ENCODE results near the gene FYN. TPM values are rescaled to one million over a fixed set of nuclear protein-coding genes. Genes with fewer than 3 reads are reported as not detected.
A peak's percentile ranks its signal among the peaks of the same experiment; 100 is the strongest.

FYN gene
- polyA plus RNA-seq, 1 donor from 2014 or later: 45.9 TPM

- H3K4me3 Mint-ChIP-seq: peak overlapping the region in 1 of 4 donors; percentile 15
Observed at GRCh38 chr6:111766201-111766857, 106.9 kb downstream of the FYN start.

GRCh38 chr6:111765763-111766162 is 107.5 kb downstream of the FYN start:
- Mint-ChIP-seq H3K4me3 (no peak overlapping the region), H3K4me1 (peaks cover 51 to 72% (median 68%) of the 10 kb centered on the region in 3 donors), H3K36me3 (peaks cover 5% of the 10 kb centered on the region), H3K9me3 (no peaks in the 10 kb centered on the region), H3K27ac (peak overlapping the region in 1 of 3 donors; percentile 51), H3K27me3 (peaks cover 5% of the 10 kb centered on the region)

More at GRCh38 chr6:111766201-111766857, 106.9 kb downstream of the FYN start:
- peaks cover 47 to 67% (median 62%) of the 10 kb centered on the region in 3 donors for H3K4me1 Mint-ChIP-seq
- H3K27ac Mint-ChIP-seq: peak overlapping the region in 1 of 3 donors; percentile 51
- H3K36me3 Mint-ChIP-seq: peaks cover 5% of the 10 kb centered on the region
- H3K9me3 Mint-ChIP-seq: no peaks in the 10 kb centered on the region
- peaks cover 5% of the 10 kb centered on the region for H3K27me3 Mint-ChIP-seq

GRCh38 chr6:111764238-111765175 is 108.7 kb downstream of the FYN start:
- Mint-ChIP-seq H3K4me1 (peaks cover 53 to 78% (median 73%) of the 10 kb centered on the region in 3 donors), H3K27ac (peak overlapping the region; percentile 41 to 88 (median 73)), H3K9me3 (no peaks in the 10 kb centered on the region), H3K27me3 (peaks cover 5% of the 10 kb centered on the region), H3K36me3 (peaks cover under 1% of the 10 kb centered on the region), H3K4me3 (peak overlapping the region in 3 of 4 donors; percentile 69 to 87 (median 82))

- peaks cover 5% of the 10 kb centered on the region for H3K27me3 Mint-ChIP-seq
- H3K36me3 Mint-ChIP-seq: peaks cover 7% of the 10 kb centered on the region
- no peak overlapping the region for H3K4me3 Mint-ChIP-seq
- no peaks in the 10 kb centered on the region for H3K9me3 Mint-ChIP-seq
- H3K27ac Mint-ChIP-seq: no peak overlapping the region
- peaks cover 49 to 77% (median 71%) of the 10 kb centered on the region in 3 donors for H3K4me1 Mint-ChIP-seq
Observed at GRCh38 chr6:111763381-111763780, 109.9 kb downstream of the FYN start.

- H3K9me3 Mint-ChIP-seq: no peaks in the 10 kb centered on the region
- H3K36me3 Mint-ChIP-seq: peaks cover 7% of the 10 kb centered on the region
- H3K4me3 Mint-ChIP-seq: peak overlapping the region; percentile 15 to 91 (median 64)
- H3K27ac Mint-ChIP-seq: peak overlapping the region in 1 of 3 donors; percentile 68
- H3K27me3 Mint-ChIP-seq: peaks cover 5% of the 10 kb centered on the region
- peaks cover 49 to 68% (median 66%) of the 10 kb centered on the region in 3 donors for H3K4me1 Mint-ChIP-seq
Observed at GRCh38 chr6:111761783-111762312, 111.4 kb downstream of the FYN start.

- Mint-ChIP-seq H3K9me3 (no peaks in the 10 kb centered on the region), H3K27me3 (peaks cover 5% of the 10 kb centered on the region), H3K4me3 (peak overlapping the region in 2 of 4 donors; percentile 87 to 91), H3K4me1 (peaks cover 44 to 64% (median 62%) of the 10 kb centered on the region in 3 donors), H3K27ac (no peak overlapping the region), H3K36me3 (peaks cover 7% of the 10 kb centered on the region)
Observed at GRCh38 chr6:111761212-111761611, 112.0 kb downstream of the FYN start.

GRCh38 chr6:111759836-111760785 is 113.1 kb downstream of the FYN start:
- Mint-ChIP-seq H3K4me1 (peaks cover 36 to 54% (median 51%) of the 10 kb centered on the region in 3 donors), H3K27ac (peak overlapping the region; percentile 68 to 92 (median 90)), H3K27me3 (peaks cover 5% of the 10 kb centered on the region), H3K9me3 (no peaks in the 10 kb centered on the region), H3K4me3 (peak overlapping the region in 3 of 4 donors; percentile 48 to 69 (median 62)), H3K36me3 (peaks cover 7% of the 10 kb centered on the region)

GRCh38 chr6:111759331-111759835 is 113.9 kb downstream of the FYN start:
- H3K27me3 Mint-ChIP-seq: peaks cover 5% of the 10 kb centered on the region
- peak overlapping the region; percentile 68 to 92 (median 90) for H3K27ac Mint-ChIP-seq
- peaks cover 7% of the 10 kb centered on the region for H3K36me3 Mint-ChIP-seq
- H3K4me3 Mint-ChIP-seq: peak overlapping the region in 3 of 4 donors; percentile 48 to 69 (median 62)
- H3K9me3 Mint-ChIP-seq: no peaks in the 10 kb centered on the region
- H3K4me1 Mint-ChIP-seq: peaks cover 29 to 49% (median 45%) of the 10 kb centered on the region in 3 donors

- Mint-ChIP-seq H3K4me3 (peak overlapping the region in 3 of 4 donors; percentile 37 to 80 (median 59)), H3K36me3 (peaks cover 7% of the 10 kb centered on the region), H3K27me3 (peaks cover 5% of the 10 kb centered on the region), H3K4me1 (peaks cover 26 to 50% (median 45%) of the 10 kb centered on the region in 3 donors), H3K9me3 (no peaks in the 10 kb centered on the region), H3K27ac (peak overlapping the region in 2 of 3 donors; percentile 90 to 92)
Observed at GRCh38 chr6:111758608-111759329, 114.5 kb downstream of the FYN start.

GRCh38 chr6:111757342-111757741 is 115.9 kb downstream of the FYN start:
- H3K4me3 Mint-ChIP-seq: peak overlapping the region in 1 of 4 donors; percentile 50
- peaks cover 7% of the 10 kb centered on the region for H3K36me3 Mint-ChIP-seq
- H3K9me3 Mint-ChIP-seq: no peaks in the 10 kb centered on the region
- peak overlapping the region in 2 of 3 donors; percentile 39 to 88 for H3K27ac Mint-ChIP-seq
- peaks cover 19 to 49% (median 41%) of the 10 kb centered on the region in 3 donors for H3K4me1 Mint-ChIP-seq
- peaks cover 5% of the 10 kb centered on the region for H3K27me3 Mint-ChIP-seq

GRCh38 chr6:111754423-111754822 is 118.8 kb downstream of the FYN start:
- Mint-ChIP-seq H3K36me3 (peaks cover 5% of the 10 kb centered on the region), H3K4me3 (no peak overlapping the region), H3K4me1 (peaks cover 28 to 49% (median 36%) of the 10 kb centered on the region in 3 donors), H3K27me3 (no peaks in the 10 kb centered on the region), H3K9me3 (no peaks in the 10 kb centered on the region), H3K27ac (peak overlapping the region in 2 of 3 donors; percentile 19 to 65)

GRCh38 chr6:111753573-111753972 is 119.7 kb downstream of the FYN start:
- peaks cover 32 to 54% (median 39%) of the 10 kb centered on the region in 3 donors for H3K4me1 Mint-ChIP-seq

GRCh38 chr6:111752476-111752875 is 120.8 kb downstream of the FYN start:
- no peaks in the 10 kb centered on the region for H3K9me3 Mint-ChIP-seq
- H3K4me3 Mint-ChIP-seq: peak overlapping the region in 2 of 4 donors; percentile 63 to 77
- H3K36me3 Mint-ChIP-seq: no peaks in the 10 kb centered on the region
- H3K27me3 Mint-ChIP-seq: peaks cover 3% of the 10 kb centered on the region
- H3K4me1 Mint-ChIP-seq: peaks cover 40 to 64% (median 47%) of the 10 kb centered on the region in 3 donors
- peak overlapping the region in 2 of 3 donors; percentile 18 to 60 for H3K27ac Mint-ChIP-seq

More at GRCh38 chr6:111753573-111753972, 119.7 kb downstream of the FYN start:
- Mint-ChIP-seq H3K9me3 (no peaks in the 10 kb centered on the region), H3K4me3 (no peak overlapping the region), H3K36me3 (no peaks in the 10 kb centered on the region), H3K27me3 (no peaks in the 10 kb centered on the region), H3K27ac (peak overlapping the region in 2 of 3 donors; percentile 14 to 19)

Data from IgD-negative memory B cell (primary cell).